ENCODE results near the gene SETD5.

Gene SETD5

GRCh38 chr3:9397332-9397905 is at the start of gene SETD5:
SETD5 (plus strand) TSS chr3:9397615; CDS start chr3:9428939, 31,324 bp downstream.
- peak; percentile 99 for DNase-seq (ENCODE audit: low read depth)

- no peak for DNase-seq (ENCODE audit: low read depth)
These were observed 49.5 kb upstream of the SETD5 start for GRCh38 chr3:9347887-9348286.

- no peak for DNase-seq (ENCODE audit: low read depth)
These were observed 47.9 kb upstream of the SETD5 start for GRCh38 chr3:9349321-9350117.

GRCh38 chr3:9351709-9352126 is 45.7 kb upstream of the SETD5 start:
- DNase-seq (ENCODE audit: low read depth), result no peak

- peak; percentile 19 for DNase-seq (ENCODE audit: low read depth)
These were observed 44.3 kb upstream of the SETD5 start for GRCh38 chr3:9352917-9353752.

- no peak for DNase-seq (ENCODE audit: low read depth)
These were observed 35.6 kb upstream of the SETD5 start for GRCh38 chr3:9361691-9362388.

GRCh38 chr3:9362731-9363530 is 34.5 kb upstream of the SETD5 start, which contains the start of gene THUMPD3:
THUMPD3 (plus strand) TSS chr3:9363054; CDS start chr3:9365069, 2,015 bp downstream.
- DNase-seq (ENCODE audit: low read depth), result peak; percentile 93

GRCh38 chr3:9369508-9369907 is 27.9 kb upstream of the SETD5 start:
- no peak for DNase-seq (ENCODE audit: low read depth)

GRCh38 chr3:9373465-9373864 is 23.9 kb upstream of the SETD5 start:
- DNase-seq (ENCODE audit: low read depth), result no peak

GRCh38 chr3:9377981-9378380 is 19.4 kb upstream of the SETD5 start:
- DNase-seq (ENCODE audit: low read depth), result no peak

GRCh38 chr3:9379327-9379726 is 18.1 kb upstream of the SETD5 start:
- DNase-seq (ENCODE audit: low read depth), result no peak

- no peak for DNase-seq (ENCODE audit: low read depth)
These were observed 17.4 kb upstream of the SETD5 start for GRCh38 chr3:9380014-9380413.

- DNase-seq (ENCODE audit: low read depth), result no peak
These were observed 13.1 kb upstream of the SETD5 start for GRCh38 chr3:9384141-9384828.

- no peak for DNase-seq (ENCODE audit: low read depth)
These were observed 12.0 kb upstream of the SETD5 start for GRCh38 chr3:9385187-9386077.

GRCh38 chr3:9386078-9386459 is 11.3 kb upstream of the SETD5 start:
- DNase-seq (ENCODE audit: low read depth), result no peak

GRCh38 chr3:9386501-9387321 is 10.7 kb upstream of the SETD5 start:
- no peak for DNase-seq (ENCODE audit: low read depth)

GRCh38 chr3:9387322-9387655 is 10.1 kb upstream of the SETD5 start:
- DNase-seq (ENCODE audit: low read depth), result no peak

- no peak for DNase-seq (ENCODE audit: low read depth)
These were observed 9.3 kb upstream of the SETD5 start for GRCh38 chr3:9388142-9388541.

Measured in activated gamma-delta T cell treated with anti-CD3 and anti-CD28 coated beads, Interleukin-2, amount 50 U/mL, for 16 hours (primary cell).